Transverse colon (tissue), 4 donors: Measurements from ENCODE around the gene OTULIN.

Experiments used
- EP300 ChIP-seq: sonication (generic); formaldehyde crosslinking; IDR thresholded peaks from one replicate; pipeline ENCODE4 v1.6.1; 2017; ENCODE audit warnings: antibody characterized with exemption, low read depth
- POLR2AphosphoS5 ChIP-seq, 3 donors: sonication (generic); formaldehyde crosslinking; IDR thresholded peaks; one replicate each; pipeline ENCODE4 v1.6.1; 2016; ENCODE audit warnings: antibody characterized with exemption in 3 of 3
- TF ChIP-seq, protein P1 (sequence below), 5 experiments: fragments of 200-600 bp in 3 of 5; fragments of 450-650 bp in 2 of 5; sonication (generic) in 3 of 5; IDR thresholded peaks; 1 replicate in 2 of 5; 2 replicates in 3 of 5; pipeline ENCODE4 v1.5.1; 2016 to 2017; ENCODE audit warnings: antibody characterized with exemption in 5 of 5, inconsistent platforms in 3 of 5, mild to moderate bottlenecking in 2 of 5, moderate library complexity in 1 of 5

DNA sequence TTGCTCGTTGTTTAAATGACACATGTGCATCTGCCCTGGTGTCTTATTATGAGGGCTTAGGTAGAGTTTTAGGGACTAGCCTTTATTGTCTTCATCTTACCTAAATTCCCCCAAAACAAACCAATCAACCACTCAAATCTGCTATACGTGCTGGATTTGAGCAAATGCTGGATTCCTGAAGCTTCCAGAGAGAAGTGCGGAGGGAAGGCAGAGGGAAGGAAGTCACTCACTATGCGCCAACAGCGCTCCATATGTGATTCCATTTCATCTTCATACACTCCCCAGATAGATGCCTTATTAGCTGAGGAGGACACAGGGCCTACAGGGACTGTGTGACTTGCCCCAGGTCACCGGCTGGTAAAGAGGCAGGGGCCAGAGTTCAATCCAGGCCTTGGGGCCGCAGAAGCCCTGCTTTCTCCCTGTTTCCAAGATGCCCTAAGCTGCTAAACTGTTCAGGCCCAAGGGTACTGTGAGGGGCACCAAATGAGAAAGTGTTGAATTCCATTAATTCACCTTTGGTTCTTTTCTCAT lies 63.5 kb downstream of the OTULIN start:
- TF ChIP-seq, protein P1, sequence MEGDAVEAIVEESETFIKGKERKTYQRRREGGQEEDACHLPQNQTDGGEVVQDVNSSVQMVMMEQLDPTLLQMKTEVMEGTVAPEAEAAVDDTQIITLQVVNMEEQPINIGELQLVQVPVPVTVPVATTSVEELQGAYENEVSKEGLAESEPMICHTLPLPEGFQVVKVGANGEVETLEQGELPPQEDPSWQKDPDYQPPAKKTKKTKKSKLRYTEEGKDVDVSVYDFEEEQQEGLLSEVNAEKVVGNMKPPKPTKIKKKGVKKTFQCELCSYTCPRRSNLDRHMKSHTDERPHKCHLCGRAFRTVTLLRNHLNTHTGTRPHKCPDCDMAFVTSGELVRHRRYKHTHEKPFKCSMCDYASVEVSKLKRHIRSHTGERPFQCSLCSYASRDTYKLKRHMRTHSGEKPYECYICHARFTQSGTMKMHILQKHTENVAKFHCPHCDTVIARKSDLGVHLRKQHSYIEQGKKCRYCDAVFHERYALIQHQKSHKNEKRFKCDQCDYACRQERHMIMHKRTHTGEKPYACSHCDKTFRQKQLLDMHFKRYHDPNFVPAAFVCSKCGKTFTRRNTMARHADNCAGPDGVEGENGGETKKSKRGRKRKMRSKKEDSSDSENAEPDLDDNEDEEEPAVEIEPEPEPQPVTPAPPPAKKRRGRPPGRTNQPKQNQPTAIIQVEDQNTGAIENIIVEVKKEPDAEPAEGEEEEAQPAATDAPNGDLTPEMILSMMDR (IDR thresholded peaks at IDR 0.05), result no peak
- TF ChIP-seq EP300, result no peak
- TF ChIP-seq POLR2AphosphoS5 (IDR thresholded peaks at IDR 0.05), result no peak
